ENCODE data around the gene DPPA3.

GRCh38 chr12:7695566-7696197 is 15.6 kb upstream of the DPPA3 start, which contains the start of gene GDF3:
- TF ChIP-seq CTCF (IDR thresholded peaks at IDR 0.05) (no peak), EP300 (IDR thresholded peaks at IDR 0.05) (no peak), POLR2AphosphoS5 (IDR thresholded peaks at IDR 0.05) (no peak)
